CD4-positive, CD25-positive, alpha-beta regulatory T cell (primary cell): ENCODE results near the gene MFAP3L. TPM values are rescaled to one million over a fixed set of nuclear protein-coding genes. Genes with fewer than 3 reads are reported as not detected.
"Not testable (repeated sequence)": the region's sequence is repeated elsewhere in the genome, so short reads cannot be mapped to it uniquely, and the experiment has no call there.

Experiments
- ATAC-seq, 2 donors: fragments of 150-1000 bp; cut with Tn5 transposase; one replicate each; pipeline ENCODE4 v1.10.0; 2021; ENCODE audit warnings: low read depth in 2 of 2, moderate number of reproducible peaks in 2 of 2, moderate library complexity in 1 of 2
- DNase-seq, 3 donors: peaks; one replicate each; pipeline versions ENCODE4 v3.0.0 to v3.0.0-alpha.2; 2012 to 2022; ENCODE audit warnings: mixed read lengths in 1 of 3
- H3K27ac ChIP-seq: one replicate; pipeline ENCODE4 v1.7.0; 2013; ENCODE audit warnings: mild to moderate bottlenecking, low read length; ENCODE audit not compliant: insufficient read depth, poor library complexity, severe bottlenecking
- H3K27me3 ChIP-seq: one replicate; pipeline ENCODE4 v1.7.0; 2013; ENCODE audit warnings: low read length; ENCODE audit not compliant: control insufficient read depth, insufficient read depth
- H3K36me3 ChIP-seq: one replicate; pipeline ENCODE4 v1.7.0; 2013; ENCODE audit warnings: mild to moderate bottlenecking, low read length, moderate library complexity; ENCODE audit not compliant: control insufficient read depth, insufficient read depth
- H3K4me1 ChIP-seq: 2 replicates; pipeline ENCODE4 v1.7.0; 2013; ENCODE audit warnings: mild to moderate bottlenecking, low read length; ENCODE audit not compliant: insufficient read depth, control insufficient read depth, poor library complexity, severe bottlenecking
- H3K4me3 ChIP-seq: one replicate; pipeline ENCODE4 v1.7.0; 2013; ENCODE audit warnings: low read depth, mild to moderate bottlenecking, low read length, moderate library complexity
- H3K9me3 ChIP-seq, 2 experiments: 1 replicate in 1 of 2; 2 replicates in 1 of 2; pipeline ENCODE4 v1.7.0; 2013; ENCODE audit warnings: low read length in 2 of 2, mild to moderate bottlenecking in 1 of 2, moderate library complexity in 1 of 2; ENCODE audit not compliant: control insufficient read depth in 2 of 2
- H3K27ac Mint-ChIP-seq, 3 donors: one replicate each; pipeline ENCODE4 v1.8.0; 2020 to 2022; ENCODE audit warnings: mild to moderate bottlenecking in 3 of 3, mixed read lengths in 3 of 3, moderate library complexity in 2 of 3
- H3K27me3 Mint-ChIP-seq: one replicate; pipeline ENCODE4 v1.8.0; 2022; ENCODE audit warnings: mild to moderate bottlenecking, mixed read lengths
- H3K36me3 Mint-ChIP-seq: one replicate; pipeline ENCODE4 v1.8.0; 2020; ENCODE audit warnings: mixed read lengths
- H3K4me1 Mint-ChIP-seq, 4 donors: one replicate each; pipeline ENCODE4 v1.8.0; 2020 to 2022; ENCODE audit warnings: mixed read lengths in 4 of 4, mild to moderate bottlenecking in 1 of 4
- H3K4me3 Mint-ChIP-seq, 4 donors: one replicate each; pipeline ENCODE4 v1.8.0; 2020 to 2022; ENCODE audit warnings: mild to moderate bottlenecking in 4 of 4, mixed read lengths in 4 of 4, moderate library complexity in 3 of 4
- H3K9me3 Mint-ChIP-seq, 7 donors: one replicate each; pipeline ENCODE4 v1.8.0; 2020 to 2022; ENCODE audit warnings: mixed read lengths in 7 of 7, mild to moderate bottlenecking in 3 of 7, moderate library complexity in 2 of 7
- polyA plus RNA-seq, 4 donors: library from polyadenylated mRNA; unstranded; fragments of 300-500 nt; fragmentation: Illumina TruSeq; gene quantifications; one replicate each; pipeline ENCODE4 v1.2.3, GENCODE V29; 2021
- total RNA-seq: library from RNA; stranded (reverse); gene quantifications from one replicate; pipeline ENCODE4 v1.2.3, GENCODE V29; 2022

The MFAP3L gene
- total and polyA plus RNA-seq, 5 donors from 2014 or later: 0.28 to 3.4 (median 0.82) TPM; not detected in 2

- ATAC-seq (no peak), DNase-seq (no peak)
- Histone ChIP-seq H3K27me3 (no peaks in the 10 kb centered on the region), H3K36me3 (no peaks in the 10 kb centered on the region), H3K4me3 (no peak overlapping the region), H3K27ac (no peak overlapping the region), H3K9me3 (no peaks in the 10 kb centered on the region), H3K4me1 (no peaks in the 10 kb centered on the region)
- Mint-ChIP-seq H3K9me3 (no peaks in the 10 kb centered on the region), H3K27ac (no peak overlapping the region), H3K36me3 (no peaks in the 10 kb centered on the region), H3K27me3 (peaks cover 4% of the 10 kb centered on the region), H3K4me1 (no peaks in the 10 kb centered on the region), H3K4me3 (no peak overlapping the region)
Observed at GRCh38 chr4:170051402-170051801, 25.2 kb upstream of the MFAP3L start.

- Histone ChIP-seq H3K27me3 (no peaks in the 10 kb centered on the region), H3K4me1 (no peaks in the 10 kb centered on the region), H3K27ac (no peak overlapping the region), H3K36me3 (no peaks in the 10 kb centered on the region), H3K9me3 (no peaks in the 10 kb centered on the region), H3K4me3 (no peak overlapping the region)
- peaks cover 4% of the 10 kb centered on the region for H3K27me3 Mint-ChIP-seq
- ATAC-seq: no peak
- H3K36me3 Mint-ChIP-seq: no peaks in the 10 kb centered on the region
- no peaks in the 10 kb centered on the region for H3K9me3 Mint-ChIP-seq
- DNase-seq: no peak
- no peak overlapping the region for H3K27ac Mint-ChIP-seq
- H3K4me1 Mint-ChIP-seq: no peaks in the 10 kb centered on the region
- no peak overlapping the region for H3K4me3 Mint-ChIP-seq
Observed at GRCh38 chr4:170049766-170050165, 23.6 kb upstream of the MFAP3L start.

GRCh38 chr4:170047771-170048354 is 21.7 kb upstream of the MFAP3L start:
- H3K4me1 Mint-ChIP-seq: no peaks in the 10 kb centered on the region
- H3K27ac Mint-ChIP-seq: no peak overlapping the region
- H3K9me3 Mint-ChIP-seq: no peaks in the 10 kb centered on the region
- H3K27me3 ChIP-seq: no peaks in the 10 kb centered on the region
- no peaks in the 10 kb centered on the region for H3K36me3 ChIP-seq
- no peaks in the 10 kb centered on the region for H3K36me3 Mint-ChIP-seq
- H3K27me3 Mint-ChIP-seq: no peaks in the 10 kb centered on the region
- H3K9me3 ChIP-seq: no peaks in the 10 kb centered on the region
- DNase-seq (peak; percentile 8 to 71 (median 54)), ATAC-seq (no peak)
- no peak overlapping the region for H3K27ac ChIP-seq
- H3K4me3 Mint-ChIP-seq: no peak overlapping the region
- no peaks in the 10 kb centered on the region for H3K4me1 ChIP-seq
- no peak overlapping the region for H3K4me3 ChIP-seq

GRCh38 chr4:170046156-170046555 is 20.0 kb upstream of the MFAP3L start:
- H3K4me1 Mint-ChIP-seq, H3K9me3 Mint-ChIP-seq, H3K4me3 ChIP-seq, H3K9me3 ChIP-seq, DNase-seq, H3K27me3 Mint-ChIP-seq, H3K27me3 ChIP-seq, H3K4me1 ChIP-seq, H3K4me3 Mint-ChIP-seq, H3K36me3 ChIP-seq, H3K27ac Mint-ChIP-seq, H3K36me3 Mint-ChIP-seq, ATAC-seq, H3K27ac ChIP-seq: not testable (repeated sequence)

GRCh38 chr4:170040031-170040680 is 14.0 kb upstream of the MFAP3L start:
- no peaks in the 10 kb centered on the region for H3K36me3 ChIP-seq
- H3K4me1 ChIP-seq: no peaks in the 10 kb centered on the region
- Mint-ChIP-seq H3K36me3 (no peaks in the 10 kb centered on the region), H3K9me3 (no peaks in the 10 kb centered on the region), H3K4me3 (no peak overlapping the region), H3K4me1 (no peaks in the 10 kb centered on the region), H3K27me3 (no peaks in the 10 kb centered on the region), H3K27ac (no peak overlapping the region)
- DNase-seq (no peak), ATAC-seq (no peak)
- H3K9me3 ChIP-seq: no peaks in the 10 kb centered on the region
- peaks cover 2% of the 10 kb centered on the region for H3K27me3 ChIP-seq
- H3K27ac ChIP-seq: no peak overlapping the region
- no peak overlapping the region for H3K4me3 ChIP-seq

- Mint-ChIP-seq H3K27me3 (no peaks in the 10 kb centered on the region), H3K9me3 (peaks cover 0 to 2% (median 0%) of the 10 kb centered on the region in 7 donors), H3K36me3 (no peaks in the 10 kb centered on the region), H3K4me1 (no peaks in the 10 kb centered on the region), H3K27ac (no peak overlapping the region), H3K4me3 (no peak overlapping the region)
- Histone ChIP-seq H3K4me3 (no peak overlapping the region), H3K4me1 (no peaks in the 10 kb centered on the region), H3K36me3 (no peaks in the 10 kb centered on the region), H3K27me3 (peaks cover 2% of the 10 kb centered on the region), H3K9me3 (no peaks in the 10 kb centered on the region), H3K27ac (no peak overlapping the region)
- ATAC-seq (no peak), DNase-seq (no peak)
Observed at GRCh38 chr4:170038769-170039168, 12.6 kb upstream of the MFAP3L start.

- no peaks in the 10 kb centered on the region for H3K36me3 ChIP-seq
- H3K9me3 ChIP-seq: no peaks in the 10 kb centered on the region
- peaks cover 2% of the 10 kb centered on the region for H3K27me3 ChIP-seq
- Mint-ChIP-seq H3K27me3 (no peaks in the 10 kb centered on the region), H3K36me3 (no peaks in the 10 kb centered on the region), H3K4me1 (no peaks in the 10 kb centered on the region), H3K9me3 (peaks cover 0 to 2% (median 0%) of the 10 kb centered on the region in 7 donors), H3K27ac (no peak overlapping the region), H3K4me3 (no peak overlapping the region)
- no peaks in the 10 kb centered on the region for H3K4me1 ChIP-seq
- no peak for ATAC-seq
- no peak overlapping the region for H3K4me3 ChIP-seq
- H3K27ac ChIP-seq: no peak overlapping the region
- no peak for DNase-seq
Observed at GRCh38 chr4:170038232-170038631, 12.0 kb upstream of the MFAP3L start.

GRCh38 chr4:170037481-170037880 is 11.3 kb upstream of the MFAP3L start:
- Mint-ChIP-seq H3K36me3 (no peaks in the 10 kb centered on the region), H3K9me3 (peaks cover 0 to 2% (median 0%) of the 10 kb centered on the region in 7 donors)

More at GRCh38 chr4:170037481-170037880, 11.3 kb upstream of the MFAP3L start:
- Mint-ChIP-seq H3K4me3 (no peak overlapping the region), H3K4me1 (no peaks in the 10 kb centered on the region), H3K27me3 (no peaks in the 10 kb centered on the region), H3K27ac (no peak overlapping the region)
- ATAC-seq (no peak), DNase-seq (no peak)
- Histone ChIP-seq H3K9me3 (no peaks in the 10 kb centered on the region), H3K27ac (no peak overlapping the region), H3K36me3 (no peaks in the 10 kb centered on the region), H3K4me1 (no peaks in the 10 kb centered on the region), H3K4me3 (no peak overlapping the region), H3K27me3 (peaks cover 5% of the 10 kb centered on the region)
